ENCODE data around the gene CLOCK.

- TF ChIP-seq CTCF (IDR thresholded peaks at IDR 0.05) (no peak), EP300 (IDR thresholded peaks at IDR 0.05; ENCODE audit: borderline replicate concordance in 1 of 2, low read depth in 1 of 2, low read length in 1 of 2) (no peak), EZH2phosphoT487 (IDR thresholded peaks at IDR 0.05; ENCODE audit: borderline replicate concordance, low read depth) (no peak), USF1 (IDR thresholded peaks at IDR 0.05; ENCODE audit: borderline replicate concordance, low read depth) (no peak), FOXM1 (IDR thresholded peaks at IDR 0.05; ENCODE audit: low read depth) (no peak), JUND (IDR thresholded peaks at IDR 0.05) (no peak), GATA2 (CRISPR knock-in tag; IDR thresholded peaks at IDR 0.05) (no peak)
Observed at GRCh38 chr4:55385201-55385649, 161.5 kb downstream of the CLOCK start.
